Hematopoietic multipotent progenitor cell treated with erythropoietin and hydrocortisone succinate and interleukin-3 and kit ligand, for 15 days (in vitro differentiated cells): Measurements from ENCODE around the gene TMEM258.

Experiments used
- DNase-seq: peaks from one replicate; pipeline ENCODE4 v3.0.0-alpha.2; 2015; ENCODE audit warnings: low spot score

TMEM258 gene

DNA sequence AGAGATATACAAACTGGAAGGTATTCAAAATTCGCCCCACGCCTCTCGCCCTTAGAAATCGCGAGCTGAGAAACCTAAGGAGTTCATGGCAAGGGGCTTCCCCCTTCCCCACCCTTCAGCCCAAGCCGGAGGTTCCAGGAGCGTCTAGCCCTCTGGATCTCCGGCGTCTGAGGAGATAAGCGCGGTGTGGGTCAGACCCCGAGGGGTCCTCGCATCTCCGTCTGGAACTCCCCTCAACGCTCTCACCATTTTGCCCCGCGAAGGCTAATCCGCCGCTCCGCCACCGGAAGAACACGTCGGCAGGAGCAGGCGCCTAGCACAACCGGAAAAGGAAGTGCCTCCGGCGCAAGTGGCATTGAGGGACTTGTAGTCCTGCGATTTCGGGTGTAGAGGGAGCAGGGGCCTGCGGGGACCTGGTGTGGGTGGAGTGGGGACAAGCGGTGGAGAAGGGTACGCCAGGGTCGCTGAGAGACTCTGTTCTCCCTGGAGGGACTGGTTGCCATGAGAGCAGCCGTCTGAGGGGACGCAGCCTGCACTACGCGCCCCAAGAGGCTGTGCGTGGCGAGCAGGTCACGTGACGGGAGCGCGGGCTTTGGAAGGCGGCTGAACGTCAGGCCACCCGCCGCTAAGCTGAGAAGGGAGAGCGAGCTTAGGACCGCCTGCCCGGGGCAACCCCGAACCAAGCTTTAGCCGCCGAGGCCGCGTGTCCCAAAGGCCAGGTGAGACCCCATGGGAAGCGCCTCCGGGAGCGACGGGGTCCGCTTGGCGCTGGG, at the start of gene TMEM258, which contains the start of gene FEN1:
TMEM258 (minus strand) TSS at position 290 of the 773 bp plus-strand sequence; CDS start at position 249, 41 bp downstream.
FEN1 (plus strand) TSS at position 602 of the 773 bp plus-strand sequence. CDS start 2,451 bp downstream, outside the sequence.
- DNase-seq = peak; percentile 89

GRCh38 chr11:61841636-61842527, 49.5 kb upstream of the TMEM258 start:
- DNase-seq = peak; percentile 45

- no peak for DNase-seq
Measured at GRCh38 chr11:61840371-61840770, 48.0 kb upstream of the TMEM258 start.

GRCh38 chr11:61839742-61840141, 47.3 kb upstream of the TMEM258 start:
- DNase-seq = no peak

GRCh38 chr11:61838921-61839320, 46.5 kb upstream of the TMEM258 start:
- DNase-seq = no peak

- no peak for DNase-seq
Measured at GRCh38 chr11:61838501-61838900, 46.1 kb upstream of the TMEM258 start.

GRCh38 chr11:61837411-61838005, 45.1 kb upstream of the TMEM258 start:
- DNase-seq = no peak

DNA sequence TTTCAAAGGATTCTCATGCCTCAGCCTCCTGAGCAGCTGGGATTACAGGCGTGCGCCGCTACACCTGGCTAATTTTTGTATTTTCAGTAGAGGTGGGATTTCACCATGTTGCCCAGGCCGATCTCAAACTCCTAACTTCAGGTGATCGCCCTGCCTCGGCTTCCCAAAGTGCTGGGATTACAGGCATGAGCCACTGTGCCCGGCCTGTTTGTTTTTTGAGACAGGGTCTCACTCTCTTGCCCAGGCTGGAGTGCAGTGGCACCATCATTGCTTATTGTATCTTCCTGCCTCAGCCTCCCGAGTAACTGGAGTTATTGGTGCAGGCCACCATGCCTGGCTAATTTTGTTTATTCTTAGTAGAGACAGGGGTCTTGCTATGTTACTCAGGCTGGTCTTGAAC, 43.8 kb upstream of the TMEM258 start:
- DNase-seq = no peak

GRCh38 chr11:61834278-61835048, 42.1 kb upstream of the TMEM258 start:
- DNase-seq = peak; percentile 89

- no peak for DNase-seq
Measured at GRCh38 chr11:61833926-61834277, 41.5 kb upstream of the TMEM258 start.

DNA sequence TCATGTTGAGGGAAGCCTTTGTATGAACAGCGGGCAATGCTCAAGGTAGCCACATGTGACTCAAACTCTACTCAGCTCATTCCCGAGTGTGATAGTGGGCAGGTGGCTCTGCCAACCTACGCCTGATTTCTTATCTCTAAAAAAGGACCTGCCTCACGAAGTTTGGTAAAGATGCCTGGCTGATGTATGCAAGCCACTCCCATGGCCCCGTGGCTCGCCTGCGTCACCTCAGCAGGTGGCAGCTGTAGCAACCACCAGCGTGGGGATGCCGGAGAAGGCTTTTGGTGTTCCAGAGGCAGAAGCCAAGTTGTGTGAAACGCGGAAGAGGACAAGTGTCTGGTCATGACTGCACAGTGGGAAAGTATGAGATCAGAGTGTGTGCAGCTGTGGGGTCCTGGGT, 41.1 kb upstream of the TMEM258 start:
- DNase-seq = peak; percentile 58

DNA sequence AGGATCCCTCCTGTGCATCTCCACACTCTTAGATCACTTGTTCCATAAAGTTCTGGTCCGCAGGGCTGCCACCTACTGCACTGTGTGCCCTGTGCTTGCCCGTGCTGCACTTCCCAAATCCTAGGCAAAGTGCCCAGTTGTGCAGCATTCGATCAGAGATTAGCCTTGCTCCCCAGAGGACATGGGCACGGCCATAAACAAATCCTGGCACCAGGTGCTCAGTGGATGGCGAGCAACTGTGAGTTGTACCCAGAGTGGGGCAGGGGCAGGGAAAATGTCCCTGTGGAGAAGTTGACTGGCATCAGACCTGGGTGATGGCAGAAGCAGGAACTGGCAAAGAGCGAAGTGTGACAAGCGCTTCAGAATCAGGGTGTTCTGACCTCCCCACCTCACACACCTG, 40.4 kb upstream of the TMEM258 start:
- DNase-seq = peak; percentile 53

- DNase-seq = no peak
Measured at GRCh38 chr11:61832207-61832606, 39.8 kb upstream of the TMEM258 start.

DNA sequence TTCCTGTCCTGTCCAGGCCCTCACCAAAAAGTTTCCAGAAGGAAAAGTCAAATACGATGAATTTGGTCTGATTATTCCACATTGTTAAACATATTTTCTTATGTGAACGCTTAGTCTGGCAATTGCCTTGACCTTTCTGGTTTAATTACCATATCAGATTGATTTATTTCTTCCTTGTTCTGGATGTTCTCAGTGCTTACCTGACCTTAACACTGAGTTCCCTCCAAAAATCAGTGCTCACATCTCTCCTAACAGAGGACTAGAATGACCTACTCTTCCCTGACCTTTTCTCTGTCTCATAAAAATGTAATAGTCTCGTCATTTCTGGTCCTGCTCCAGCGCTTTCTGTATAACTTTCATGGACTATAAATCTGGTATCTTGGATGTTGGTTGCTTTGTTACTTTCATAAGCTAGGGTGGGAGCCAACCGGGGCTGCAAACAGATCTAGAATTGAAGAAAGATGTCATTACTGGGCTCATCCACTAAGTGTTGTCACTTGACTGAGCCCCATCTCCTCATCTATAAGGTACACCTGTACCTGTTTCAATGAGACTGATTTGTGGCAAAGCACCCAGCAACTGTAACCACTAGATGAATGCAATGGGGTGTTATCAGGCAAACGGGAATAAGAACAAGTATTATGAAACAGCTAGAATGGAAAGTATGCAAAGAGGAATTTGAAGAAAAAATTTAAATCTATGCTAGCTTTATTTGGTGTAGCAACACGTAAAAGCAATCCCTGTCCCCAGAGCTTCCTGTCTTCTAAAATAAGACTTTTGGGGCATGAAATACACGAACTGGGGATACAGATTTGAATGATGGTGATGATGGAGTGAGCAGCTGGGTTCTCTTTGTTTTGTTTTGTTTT, 38.1 kb upstream of the TMEM258 start:
- DNase-seq = no peak

- DNase-seq = no peak
Measured at GRCh38 chr11:61829806-61830205, 37.4 kb upstream of the TMEM258 start.

GRCh38 chr11:61828629-61829407, 36.4 kb upstream of the TMEM258 start:
- DNase-seq = peak; percentile 44

DNA sequence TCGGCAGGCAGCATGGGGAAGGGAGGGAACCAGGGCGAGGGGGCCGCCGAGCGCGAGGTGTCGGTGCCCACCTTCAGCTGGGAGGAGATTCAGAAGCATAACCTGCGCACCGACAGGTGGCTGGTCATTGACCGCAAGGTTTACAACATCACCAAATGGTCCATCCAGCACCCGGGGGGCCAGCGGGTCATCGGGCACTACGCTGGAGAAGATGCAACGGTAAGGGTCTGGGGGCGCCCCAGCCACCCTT, 35.9 kb upstream of the TMEM258 start:
- no peak for DNase-seq

GRCh38 chr11:61827571-61828378, 35.4 kb upstream of the TMEM258 start, which contains the start of gene FADS2:
FADS2 (plus strand) TSS chr11:61828300; CDS start chr11:61828391, 91 bp downstream.
- DNase-seq = peak; percentile 54

DNA sequence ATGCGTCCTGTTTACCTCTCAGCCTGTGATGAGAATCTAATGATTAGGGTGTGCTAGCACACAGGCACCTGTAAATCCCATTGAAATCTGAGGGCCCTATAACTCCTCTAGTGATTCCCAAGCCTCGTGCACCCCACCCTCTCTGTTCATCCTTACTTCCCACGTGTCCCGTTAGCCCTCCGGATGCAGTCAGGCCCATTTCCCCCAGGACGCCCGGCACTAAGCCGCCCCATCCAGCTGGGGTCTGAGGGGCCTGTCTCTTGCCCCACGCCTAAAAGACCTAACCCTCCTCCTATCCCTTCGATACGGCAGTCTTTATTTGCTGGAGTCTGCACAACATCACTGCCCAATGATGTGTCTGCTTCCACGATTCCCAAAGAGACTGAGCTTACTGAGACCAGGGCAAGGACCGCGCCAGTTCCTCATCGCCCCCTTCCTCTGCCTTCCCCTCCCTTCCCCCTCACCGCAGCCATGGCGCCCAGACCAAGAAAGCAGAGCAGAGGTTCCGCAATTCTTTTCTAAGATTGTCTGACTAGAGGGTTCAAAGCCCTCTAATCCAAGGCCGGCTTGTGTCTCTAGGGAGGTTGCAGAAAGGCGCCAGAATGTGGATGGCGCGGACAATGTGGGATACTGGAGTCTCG, 34.7 kb upstream of the TMEM258 start:
- DNase-seq = no peak
